HG03521 (cell line): ENCODE measurements around the gene LCK.
"Not testable (repeated sequence)": the region's sequence is repeated elsewhere in the genome, so short reads cannot be mapped to it uniquely, and the experiment has no call there.

Experiments used
- ATAC-seq: cut with Tn5 transposase; IDR thresholded peaks from one replicate; pipeline ENCODE4 v1.9.1; 2021; ENCODE audit warnings: mild to moderate bottlenecking, moderate library complexity; ENCODE audit not compliant: unreplicated experiment

The LCK gene

GRCh38 chr1:32272557-32273390 lies 21.7 kb downstream of the LCK start:
- ATAC-seq = no peak

DNA sequence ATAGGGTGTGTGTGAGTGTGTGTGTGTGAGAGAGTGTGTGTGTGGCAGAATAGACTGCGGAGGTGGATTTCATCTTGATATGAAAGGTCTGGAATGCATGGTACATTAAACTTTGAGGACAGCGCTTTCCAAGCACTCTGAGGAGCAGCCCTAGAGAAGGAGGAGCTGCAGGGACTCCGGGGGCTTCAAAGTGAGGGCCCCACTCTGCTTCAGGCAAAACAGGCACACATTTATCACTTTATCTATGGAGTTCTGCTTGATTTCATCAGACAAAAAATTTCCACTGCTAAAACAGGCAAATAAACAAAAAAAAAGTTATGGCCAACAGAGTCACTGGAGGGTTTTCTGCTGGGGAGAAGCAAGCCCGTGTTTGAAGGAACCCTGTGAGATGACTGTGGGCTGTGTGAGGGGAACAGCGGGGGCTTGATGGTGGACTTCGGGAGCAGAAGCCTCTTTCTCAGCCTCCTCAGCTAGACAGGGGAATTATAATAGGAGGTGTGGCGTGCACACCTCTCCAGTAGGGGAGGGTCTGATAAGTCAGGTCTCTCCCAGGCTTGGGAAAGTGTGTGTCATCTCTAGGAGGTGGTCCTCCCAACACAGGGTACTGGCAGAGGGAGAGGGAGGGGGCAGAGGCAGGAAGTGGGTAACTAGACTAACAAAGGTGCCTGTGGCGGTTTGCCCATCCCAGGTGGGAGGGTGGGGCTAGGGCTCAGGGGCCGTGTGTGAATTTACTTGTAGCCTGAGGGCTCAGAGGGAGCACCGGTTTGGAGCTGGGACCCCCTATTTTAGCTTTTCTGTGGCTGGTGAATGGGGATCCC lies 22.5 kb downstream of the LCK start:
- no peak for ATAC-seq

- ATAC-seq = no peak
These were observed 23.7 kb downstream of the LCK start for GRCh38 chr1:32274646-32275340.

GRCh38 chr1:32275424-32275823 lies 24.4 kb downstream of the LCK start:
- ATAC-seq = no peak

GRCh38 chr1:32276032-32276782 lies 25.1 kb downstream of the LCK start:
- ATAC-seq = no peak

- ATAC-seq = not testable (repeated sequence)
These were observed 33.7 kb downstream of the LCK start for GRCh38 chr1:32284777-32285176.

GRCh38 chr1:32285658-32286057 lies 34.6 kb downstream of the LCK start:
- ATAC-seq = no peak

- ATAC-seq = no peak
These were observed 35.7 kb downstream of the LCK start for GRCh38 chr1:32286763-32287162.

GRCh38 chr1:32289256-32289655 lies 38.2 kb downstream of the LCK start:
- no peak for ATAC-seq

DNA sequence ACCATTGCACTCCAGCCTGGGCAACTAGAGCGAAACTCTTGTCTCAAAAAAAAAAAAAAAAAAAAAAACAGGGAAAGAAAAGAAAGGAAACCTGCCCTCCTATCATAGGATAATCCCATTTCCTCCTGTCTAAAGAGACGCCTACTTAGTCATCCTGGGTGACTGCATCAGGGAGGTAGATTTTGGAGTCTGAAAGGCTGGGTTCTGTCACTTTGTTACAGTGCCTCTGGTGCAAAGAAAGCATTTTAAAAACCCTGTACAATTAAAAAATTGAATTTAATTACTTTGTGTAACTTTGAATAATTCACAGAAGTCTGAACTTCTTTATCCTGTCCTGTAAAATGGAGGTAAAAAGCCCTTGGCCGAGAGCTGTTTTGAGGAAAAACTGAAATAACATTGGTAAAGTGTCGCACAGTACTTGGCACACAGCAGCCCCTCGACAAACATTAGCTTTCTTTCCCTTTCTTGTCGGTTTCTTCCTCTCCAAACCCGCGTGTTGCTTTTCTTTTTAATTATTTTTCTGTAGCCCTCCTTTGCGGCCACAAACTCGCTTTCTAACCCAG lies 40.2 kb downstream of the LCK start:
- ATAC-seq = no peak

DNA sequence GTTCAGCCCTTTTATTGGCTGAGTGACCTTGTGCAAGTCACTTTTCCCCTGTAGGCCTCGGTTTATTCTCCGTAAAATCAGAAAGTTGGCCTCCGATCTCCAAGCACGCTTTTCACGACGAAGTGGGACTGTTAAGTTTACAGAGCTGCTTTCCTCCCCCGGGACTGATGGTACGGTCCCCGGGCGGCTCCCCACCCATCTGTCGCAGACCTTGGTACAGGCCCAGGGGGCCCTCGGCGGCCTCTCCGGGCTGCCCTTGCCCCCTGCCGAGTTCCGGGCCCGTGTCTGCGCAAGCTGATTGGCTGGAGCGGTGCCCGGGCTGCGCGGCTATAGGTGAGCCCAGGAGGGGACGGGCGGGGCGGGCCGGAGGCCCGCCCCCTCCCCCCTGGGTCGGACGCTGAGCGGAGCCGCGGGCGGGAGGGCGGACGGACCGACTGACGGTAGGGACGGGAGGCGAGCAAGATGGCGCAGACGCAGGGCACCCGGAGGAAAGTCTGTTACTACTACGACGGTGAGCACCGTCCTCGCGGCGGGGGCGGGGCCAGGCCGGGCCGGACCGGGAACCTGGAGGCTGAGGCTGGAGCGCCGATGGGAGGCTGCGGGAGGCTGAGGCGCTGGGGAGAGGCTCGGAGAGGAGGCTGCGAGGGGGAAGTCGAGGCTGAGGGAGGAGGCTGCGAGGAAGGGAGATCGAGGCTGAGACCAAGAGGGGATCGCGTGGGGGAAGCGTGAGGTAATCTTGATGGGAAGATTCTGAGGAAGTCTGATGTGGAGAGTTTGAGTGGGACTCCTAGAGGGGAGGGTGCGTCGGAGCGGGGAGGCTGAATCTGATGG lies 40.9 kb downstream of the LCK start, which contains the start of gene HDAC1:
Gene HDAC1 (plus strand): TSS at position 376 of the 831 bp plus-strand sequence. CDS start 87 bp downstream, at position 463.
- peak; percentile 99 for ATAC-seq

- ATAC-seq = not testable (repeated sequence)
These were observed 47.1 kb downstream of the LCK start for GRCh38 chr1:32298211-32298610.

GRCh38 chr1:32299327-32299726 lies 48.3 kb downstream of the LCK start:
- no peak for ATAC-seq

GRCh38 chr1:32303358-32303757 lies 52.3 kb downstream of the LCK start:
- no peak for ATAC-seq

DNA sequence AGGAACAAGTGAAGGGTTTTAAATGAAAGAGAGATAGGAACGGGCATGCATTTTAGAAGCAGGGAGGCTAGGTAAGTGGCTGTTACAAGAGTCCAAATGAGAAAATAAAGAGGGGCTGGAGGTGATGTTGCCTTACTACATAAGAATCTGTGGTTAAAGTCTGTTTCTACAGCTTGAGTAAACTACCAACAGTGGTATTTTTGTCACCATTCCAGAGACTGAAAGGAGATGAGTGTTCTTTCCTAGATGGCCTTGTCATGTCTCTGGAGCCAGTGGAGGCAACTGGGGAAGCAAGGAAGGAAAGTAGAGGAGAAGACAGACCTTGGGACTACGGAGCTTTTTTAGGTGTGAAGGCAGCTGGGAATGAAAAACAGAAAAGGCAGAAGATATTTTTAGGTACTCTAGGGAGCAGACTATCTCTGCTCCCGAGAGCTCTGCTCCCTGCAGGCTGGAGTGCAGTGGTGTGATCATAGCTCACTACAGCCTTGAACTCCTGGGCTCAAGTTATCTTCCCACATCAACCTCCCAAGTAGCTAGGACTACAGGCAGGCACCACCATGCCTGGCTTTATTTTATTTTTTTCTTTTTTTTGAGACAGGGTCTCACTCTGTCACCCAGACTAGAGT lies 53.0 kb downstream of the LCK start:
- no peak for ATAC-seq

- ATAC-seq = no peak
These were observed 54.2 kb downstream of the LCK start for GRCh38 chr1:32305310-32305709.

GRCh38 chr1:32307324-32307723 lies 56.3 kb downstream of the LCK start:
- ATAC-seq = no peak

GRCh38 chr1:32309960-32310359 lies 58.9 kb downstream of the LCK start:
- ATAC-seq = no peak
